GM23338 (cell line): ENCODE data around the gene NPEPL1.

Source experiments
- EZH2 ChIP-seq: fragments of 200-600 bp; sonication (generic); IDR thresholded peaks from one replicate; pipeline ENCODE4 v1.8.0; 2017; ENCODE audit warnings: antibody characterized with exemption, mild to moderate bottlenecking, low read depth; ENCODE audit not compliant: unreplicated experiment
- EZH2phosphoT487 ChIP-seq: fragments of 200-600 bp; sonication (generic); IDR thresholded peaks from one replicate; pipeline ENCODE4 v1.8.1; 2018; ENCODE audit warnings: antibody characterized with exemption; ENCODE audit not compliant: unreplicated experiment
- JUNB ChIP-seq: IDR thresholded peaks from one replicate; pipeline ENCODE4 v1.6.1; 2016; ENCODE audit warnings: antibody characterized with exemption; ENCODE audit not compliant: unreplicated experiment
- POLR2AphosphoS5 ChIP-seq: IDR thresholded peaks from 2 replicates; pipeline ENCODE4 v1.6.1; 2016; ENCODE audit warnings: antibody characterized with exemption, low read depth
- TF ChIP-seq, protein P1 (sequence below), 2 experiments: fragments of 200-600 bp in 1 of 2; sonication (generic) in 1 of 2; conservative IDR thresholded peaks; 2 replicates each; pipeline versions ENCODE4 v1.5.1 to v1.6.1; 2016 to 2017; ENCODE audit warnings: antibody characterized with exemption in 2 of 2, low read depth in 2 of 2, mild to moderate bottlenecking in 2 of 2, moderate library complexity in 1 of 2
- TF ChIP-seq, protein P2 (sequence below): IDR thresholded peaks from 2 replicates; pipeline ENCODE4 v1.6.1; 2016; ENCODE audit warnings: antibody characterized with exemption

DNA sequence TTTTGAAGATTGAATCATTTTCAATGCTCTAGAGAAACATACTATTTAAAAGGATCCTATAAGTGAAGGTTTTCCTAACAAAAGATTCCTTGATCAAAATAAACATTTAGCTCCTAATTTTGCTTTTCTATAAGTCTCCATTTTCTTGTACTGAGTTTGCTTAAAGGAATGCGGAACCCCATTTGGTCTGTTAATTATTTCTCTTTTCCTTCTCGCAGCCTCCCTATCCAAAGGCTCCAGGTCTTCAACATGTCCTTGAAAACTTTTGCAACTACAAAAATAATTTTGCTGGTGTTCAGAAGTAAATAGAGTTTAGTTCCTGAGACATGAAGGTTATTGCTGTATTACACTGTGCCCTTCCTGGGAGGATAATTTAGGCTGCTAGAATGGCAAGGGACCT is 8.3 kb upstream of the NPEPL1 start:
- TF ChIP-seq POLR2AphosphoS5 (no peak), EZH2 (no peak), JUNB (no peak), EZH2phosphoT487 (no peak)
- TF ChIP-seq, protein P1, sequence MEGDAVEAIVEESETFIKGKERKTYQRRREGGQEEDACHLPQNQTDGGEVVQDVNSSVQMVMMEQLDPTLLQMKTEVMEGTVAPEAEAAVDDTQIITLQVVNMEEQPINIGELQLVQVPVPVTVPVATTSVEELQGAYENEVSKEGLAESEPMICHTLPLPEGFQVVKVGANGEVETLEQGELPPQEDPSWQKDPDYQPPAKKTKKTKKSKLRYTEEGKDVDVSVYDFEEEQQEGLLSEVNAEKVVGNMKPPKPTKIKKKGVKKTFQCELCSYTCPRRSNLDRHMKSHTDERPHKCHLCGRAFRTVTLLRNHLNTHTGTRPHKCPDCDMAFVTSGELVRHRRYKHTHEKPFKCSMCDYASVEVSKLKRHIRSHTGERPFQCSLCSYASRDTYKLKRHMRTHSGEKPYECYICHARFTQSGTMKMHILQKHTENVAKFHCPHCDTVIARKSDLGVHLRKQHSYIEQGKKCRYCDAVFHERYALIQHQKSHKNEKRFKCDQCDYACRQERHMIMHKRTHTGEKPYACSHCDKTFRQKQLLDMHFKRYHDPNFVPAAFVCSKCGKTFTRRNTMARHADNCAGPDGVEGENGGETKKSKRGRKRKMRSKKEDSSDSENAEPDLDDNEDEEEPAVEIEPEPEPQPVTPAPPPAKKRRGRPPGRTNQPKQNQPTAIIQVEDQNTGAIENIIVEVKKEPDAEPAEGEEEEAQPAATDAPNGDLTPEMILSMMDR (conservative IDR thresholded peaks at IDR 0.05; ENCODE audit: low read depth in 2 of 2), result no peak
- TF ChIP-seq, protein P2, sequence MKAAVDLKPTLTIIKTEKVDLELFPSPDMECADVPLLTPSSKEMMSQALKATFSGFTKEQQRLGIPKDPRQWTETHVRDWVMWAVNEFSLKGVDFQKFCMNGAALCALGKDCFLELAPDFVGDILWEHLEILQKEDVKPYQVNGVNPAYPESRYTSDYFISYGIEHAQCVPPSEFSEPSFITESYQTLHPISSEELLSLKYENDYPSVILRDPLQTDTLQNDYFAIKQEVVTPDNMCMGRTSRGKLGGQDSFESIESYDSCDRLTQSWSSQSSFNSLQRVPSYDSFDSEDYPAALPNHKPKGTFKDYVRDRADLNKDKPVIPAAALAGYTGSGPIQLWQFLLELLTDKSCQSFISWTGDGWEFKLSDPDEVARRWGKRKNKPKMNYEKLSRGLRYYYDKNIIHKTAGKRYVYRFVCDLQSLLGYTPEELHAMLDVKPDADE, result no peak
